ENCODE data around the gene STRA8.

STRA8 gene

GRCh38 chr7:135239263-135239662 lies 5.6 kb downstream of the STRA8 start:
- no peak for DNase-seq (ENCODE audit: low spot score)

GRCh38 chr7:135240441-135240840 lies 6.8 kb downstream of the STRA8 start:
- no peak for DNase-seq (ENCODE audit: low spot score)

GRCh38 chr7:135242096-135242684 lies 8.6 kb downstream of the STRA8 start:
- no peak for DNase-seq (ENCODE audit: low spot score)

- DNase-seq (ENCODE audit: low spot score), result no peak
Observed at GRCh38 chr7:135245226-135246190, 11.9 kb downstream of the STRA8 start.

- DNase-seq (ENCODE audit: low spot score), result no peak
Observed at GRCh38 chr7:135246191-135246825, 12.7 kb downstream of the STRA8 start.

GRCh38 chr7:135247746-135248471 lies 14.3 kb downstream of the STRA8 start:
- DNase-seq (ENCODE audit: low spot score), result no peak

GRCh38 chr7:135248546-135248945 lies 14.9 kb downstream of the STRA8 start:
- DNase-seq (ENCODE audit: low spot score), result no peak

GRCh38 chr7:135251496-135252391 lies 18.1 kb downstream of the STRA8 start:
- DNase-seq (ENCODE audit: low spot score), result no peak

- DNase-seq (ENCODE audit: low spot score), result peak; percentile 71
Observed at GRCh38 chr7:135253851-135254771, 20.5 kb downstream of the STRA8 start.

- DNase-seq (ENCODE audit: low spot score), result no peak
Observed at GRCh38 chr7:135257790-135258189, 24.2 kb downstream of the STRA8 start.

GRCh38 chr7:135258585-135258984 lies 24.9 kb downstream of the STRA8 start:
- DNase-seq (ENCODE audit: low spot score), result no peak

GRCh38 chr7:135259702-135260101 lies 26.1 kb downstream of the STRA8 start:
- no peak for DNase-seq (ENCODE audit: low spot score)

GRCh38 chr7:135260470-135260869 lies 26.8 kb downstream of the STRA8 start:
- no peak for DNase-seq (ENCODE audit: low spot score)

GRCh38 chr7:135260930-135261721 lies 27.5 kb downstream of the STRA8 start:
- no peak for DNase-seq (ENCODE audit: low spot score)

GRCh38 chr7:135262623-135263320 lies 29.1 kb downstream of the STRA8 start:
- DNase-seq (ENCODE audit: low spot score), result no peak

GRCh38 chr7:135263321-135263970 lies 29.8 kb downstream of the STRA8 start:
- DNase-seq (ENCODE audit: low spot score), result no peak

GRCh38 chr7:135265637-135266036 lies 32.0 kb downstream of the STRA8 start:
- DNase-seq (ENCODE audit: low spot score), result no peak

- DNase-seq (ENCODE audit: low spot score), result no peak
Observed at GRCh38 chr7:135269921-135270320, 36.3 kb downstream of the STRA8 start.
